Effector CD4-positive, alpha-beta T cell (primary cell): ENCODE data around the gene BPIFB2.
"Not testable (repeated sequence)": the region's sequence is repeated elsewhere in the genome, so short reads cannot be mapped to it uniquely, and the experiment has no call there.

Experiments
- DNase-seq: peaks from one replicate; pipeline ENCODE4 v3.0.0-alpha.2; 2020

BPIFB2 gene

DNA sequence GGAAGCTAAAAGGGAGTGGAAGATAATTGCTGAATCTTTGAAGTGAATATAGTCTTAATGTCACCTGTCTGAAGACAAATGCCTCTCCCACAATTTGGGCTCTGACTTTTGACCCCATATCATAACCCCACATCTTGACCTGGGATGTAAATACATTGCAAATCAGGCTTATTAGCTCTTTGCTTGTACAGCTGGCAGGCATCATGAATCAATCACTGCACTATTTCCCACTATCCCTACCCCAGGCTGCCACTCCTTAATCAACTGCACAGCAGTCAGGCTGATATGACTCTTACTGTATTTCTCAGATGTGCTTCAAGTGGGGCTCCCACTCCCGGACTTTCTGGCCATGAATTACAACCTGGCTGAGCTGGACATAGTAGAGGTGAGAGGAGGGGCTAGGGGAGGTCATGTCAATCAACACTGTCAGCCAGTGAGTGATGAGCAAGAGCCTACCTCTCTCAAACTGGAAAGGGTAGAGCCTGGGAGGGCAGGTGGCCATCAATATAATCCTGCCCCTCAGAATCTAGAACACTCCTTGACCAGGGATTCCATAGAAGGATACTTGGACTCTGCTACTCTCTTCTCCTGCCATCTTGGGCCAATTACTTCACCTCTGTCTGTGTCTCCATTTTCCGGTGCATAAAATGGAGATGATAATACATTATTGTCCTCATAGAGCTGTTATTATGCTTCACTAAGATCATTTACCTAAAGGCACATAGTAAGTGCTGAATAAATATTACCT is 35.7 kb downstream of the BPIFB2 start:
- DNase-seq, result no peak

DNA sequence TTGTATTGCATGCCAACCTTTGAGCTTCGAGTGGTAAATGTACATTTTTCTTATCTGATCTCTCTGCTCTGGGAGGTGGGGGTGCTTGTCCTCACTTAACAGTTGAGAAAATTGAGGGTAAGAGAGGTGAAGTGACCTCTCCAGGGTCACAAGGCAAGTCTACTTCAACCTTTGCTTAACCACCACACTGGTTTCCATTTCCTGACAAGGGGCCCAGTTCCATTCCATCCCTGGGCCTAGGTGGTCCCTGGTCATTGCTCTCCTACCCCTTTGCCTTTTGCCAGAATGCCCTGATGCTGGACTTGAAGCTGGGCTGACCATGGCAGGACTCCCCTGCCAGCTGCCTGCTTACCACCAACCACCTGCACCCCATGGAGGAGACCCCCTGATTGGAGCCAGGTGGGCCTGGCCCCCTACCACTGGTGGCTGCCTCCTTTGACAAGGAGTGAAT is 36.3 kb downstream of the BPIFB2 start:
- no peak for DNase-seq

DNA sequence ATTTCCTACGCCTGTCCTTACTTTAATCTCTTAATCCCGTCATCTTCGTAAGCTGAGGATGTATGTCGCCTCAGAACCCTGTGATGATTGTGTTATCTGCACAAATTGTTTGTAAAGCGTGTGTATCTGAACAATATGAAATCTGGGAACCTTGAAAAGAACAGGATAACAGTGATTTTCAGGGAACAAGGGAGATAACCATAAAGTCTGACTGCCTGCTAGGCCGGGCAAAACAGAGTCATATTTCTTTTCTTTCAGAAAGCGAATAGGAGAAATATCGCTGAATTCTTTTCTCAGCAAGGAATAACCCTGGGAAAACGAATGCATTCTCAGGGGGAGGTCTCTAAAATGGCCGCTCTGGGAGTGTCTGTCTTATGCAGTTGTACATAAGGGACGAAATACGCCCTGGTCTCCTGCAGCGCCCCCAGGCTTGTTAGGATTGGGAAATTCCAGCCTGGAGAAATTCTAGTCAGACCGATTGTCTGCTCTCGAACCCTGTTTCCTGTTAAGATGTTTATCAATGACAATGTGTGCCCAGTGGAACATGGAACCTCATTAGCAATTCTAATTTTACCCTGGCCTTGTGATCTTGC is 37.7 kb downstream of the BPIFB2 start:
- DNase-seq, result not testable (repeated sequence)

DNA sequence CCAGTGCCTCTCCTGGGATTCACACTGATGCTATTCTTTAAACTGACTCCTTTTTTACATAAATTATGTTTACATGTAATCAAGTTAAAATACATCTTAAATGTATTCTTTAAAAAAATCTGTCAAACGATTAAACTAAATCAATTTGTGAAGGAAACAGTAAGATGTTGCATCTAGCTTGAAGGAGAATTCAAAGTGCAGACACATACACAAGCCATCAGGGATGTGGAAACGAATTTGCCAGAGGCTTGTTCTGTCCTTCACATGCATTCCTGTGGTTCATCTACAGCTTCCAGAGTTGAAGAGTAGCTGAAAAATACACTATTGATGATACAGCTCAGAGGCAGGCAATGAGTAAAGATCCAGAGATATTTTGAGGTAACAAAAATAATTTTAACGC is 38.9 kb downstream of the BPIFB2 start:
- DNase-seq, result no peak

DNA sequence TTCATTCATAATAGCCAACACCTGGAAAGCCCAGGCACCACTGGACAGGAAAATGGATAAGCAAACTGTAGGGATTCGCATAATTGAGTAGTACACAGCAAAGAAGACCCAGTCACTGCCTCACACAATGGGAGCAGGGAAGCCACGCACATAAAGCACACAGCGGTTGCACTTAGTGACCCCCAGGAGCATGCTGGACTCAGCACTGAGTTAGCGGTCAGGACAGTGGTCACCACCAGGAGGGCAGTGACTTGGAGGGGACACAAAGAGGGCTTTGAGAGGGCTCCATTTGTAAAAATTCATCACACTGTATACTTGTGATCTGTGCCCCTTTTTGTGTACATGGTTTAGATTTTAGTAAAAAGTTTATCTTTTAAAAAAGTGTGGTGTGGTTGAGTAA is 43.8 kb downstream of the BPIFB2 start:
- DNase-seq, result no peak

DNA sequence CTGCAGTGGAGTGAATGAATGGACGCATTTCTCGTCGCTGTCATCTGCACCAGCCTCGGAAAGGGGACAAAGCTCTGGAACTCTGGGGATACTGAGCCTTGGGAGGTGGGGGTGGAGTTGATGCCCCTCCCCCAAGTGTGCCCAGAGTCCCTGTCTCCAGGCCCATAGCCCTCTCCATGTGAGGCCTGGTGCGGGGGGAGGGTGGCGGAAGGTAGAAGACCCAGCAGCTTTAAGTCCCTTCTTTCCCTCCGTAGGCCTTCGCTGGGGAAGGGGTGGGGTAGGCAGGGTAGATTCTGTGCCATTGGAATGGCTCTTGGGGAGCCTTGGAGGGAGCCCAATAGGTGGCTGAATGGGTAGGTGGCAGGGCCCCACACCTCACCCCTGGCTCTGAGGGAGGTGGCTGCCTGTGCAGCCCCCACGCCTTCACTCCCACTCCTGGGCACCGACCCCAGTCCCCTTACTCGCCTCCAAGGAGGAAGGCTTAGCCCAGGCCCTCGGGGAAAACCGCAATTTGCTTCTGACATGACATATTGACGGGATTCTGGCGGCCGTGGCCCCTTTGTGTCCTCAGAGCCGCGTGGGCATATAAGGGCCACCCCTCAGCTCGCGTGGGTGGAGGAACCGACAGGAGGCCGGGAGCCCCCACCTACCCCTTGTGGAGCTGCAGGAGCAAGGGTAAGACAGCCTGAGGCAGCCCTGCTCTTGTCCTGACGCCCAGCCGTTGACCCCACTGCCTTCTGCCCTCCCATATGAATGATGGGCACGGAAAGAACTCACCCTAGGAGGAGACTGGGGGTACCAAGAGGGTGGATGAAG is 46.0 kb downstream of the BPIFB2 start, which contains the start of gene BPIFB3:
TSS of gene BPIFB3 (plus strand) at position 613 of the 816 bp plus-strand sequence. CDS start 1,533 bp downstream, outside the sequence.
- no peak for DNase-seq

DNA sequence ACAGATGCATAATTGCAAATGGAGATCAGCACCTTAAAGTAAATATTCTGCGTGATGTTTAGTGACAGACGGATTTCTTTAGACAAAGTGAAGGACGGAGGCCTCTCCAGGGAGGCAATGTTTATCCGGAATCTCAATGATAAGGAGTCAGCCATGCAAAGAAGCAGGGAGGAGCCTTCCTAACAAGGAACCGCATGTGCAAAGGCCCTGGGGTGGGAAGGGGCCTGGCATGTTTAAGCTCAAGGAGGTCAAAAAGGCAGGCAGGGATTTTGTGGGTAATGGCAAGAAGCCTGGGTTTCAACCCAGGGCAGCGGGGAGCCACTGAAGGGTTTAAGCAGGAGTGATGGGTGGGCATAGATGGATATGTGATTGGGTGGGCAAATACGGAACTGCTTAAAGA is 46.9 kb downstream of the BPIFB2 start:
- DNase-seq, result no peak

DNA sequence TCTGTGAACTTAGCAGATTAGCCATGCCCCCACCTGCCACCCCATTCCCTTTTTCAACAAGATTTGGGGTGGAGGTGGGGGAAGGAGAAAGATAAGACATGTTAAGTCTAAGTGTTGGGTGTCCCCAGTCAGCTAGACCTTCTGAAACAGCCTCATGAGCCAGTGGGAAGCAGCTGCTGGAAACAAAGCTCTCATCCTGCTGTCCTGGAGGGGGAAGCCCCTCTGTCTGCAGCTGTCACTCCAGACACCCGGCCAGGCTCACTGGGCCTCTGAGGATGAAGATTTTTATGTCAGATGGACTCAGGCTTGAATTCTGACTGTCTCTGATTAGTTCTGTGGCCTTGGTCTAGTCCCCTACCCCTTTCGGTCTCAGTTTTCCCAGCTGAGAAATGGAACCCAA is 47.3 kb downstream of the BPIFB2 start:
- DNase-seq, result no peak

DNA sequence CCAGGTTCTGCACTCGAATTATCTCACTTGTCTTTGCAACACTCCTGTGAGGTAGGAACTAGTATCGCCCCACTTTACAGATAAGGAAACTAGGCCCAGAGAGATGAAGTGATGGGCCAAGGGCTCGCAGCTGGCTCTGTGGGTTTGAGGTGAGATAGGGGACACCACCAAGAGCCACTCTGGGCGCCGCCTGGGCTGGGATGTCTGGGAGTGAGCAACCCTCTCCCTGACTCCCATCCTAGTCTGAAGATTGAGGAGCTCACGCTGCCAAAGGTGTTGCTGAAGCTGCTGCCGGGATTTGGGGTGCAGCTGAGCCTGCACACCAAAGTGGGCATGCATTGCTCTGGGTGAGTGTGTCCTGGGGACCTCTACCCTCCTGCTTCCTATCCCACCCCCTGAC is 51.6 kb downstream of the BPIFB2 start:
- DNase-seq, result no peak

DNA sequence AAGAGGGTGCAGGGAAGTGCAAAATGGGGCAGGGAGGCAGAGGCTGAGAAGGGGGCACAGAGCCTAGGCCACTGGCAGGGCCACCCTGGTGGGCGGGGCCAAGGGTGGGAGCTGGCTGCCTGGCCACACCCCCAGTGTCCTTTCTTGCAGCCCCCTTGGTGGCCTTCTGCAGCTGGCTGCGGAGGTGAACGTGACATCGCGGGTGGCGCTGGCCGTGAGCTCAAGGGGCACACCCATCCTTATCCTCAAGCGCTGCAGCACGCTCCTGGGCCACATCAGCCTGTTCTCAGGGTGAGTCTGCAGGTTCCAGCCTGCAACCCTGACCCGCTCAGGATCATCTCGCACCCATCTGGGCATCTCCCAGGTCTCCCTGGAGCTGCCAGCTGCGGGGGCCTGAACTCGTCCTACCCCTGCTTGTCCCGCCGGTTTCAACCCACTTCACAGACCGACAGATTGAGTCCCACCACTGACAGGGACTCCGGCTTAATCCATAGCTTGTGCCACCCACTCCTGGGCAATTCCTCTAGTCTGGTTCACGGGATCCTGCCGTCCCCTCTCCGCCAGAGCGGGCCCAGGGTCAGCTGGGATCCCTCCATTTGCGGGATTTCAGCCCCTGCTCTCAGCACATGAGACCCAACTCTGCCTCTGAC is 52.4 kb downstream of the BPIFB2 start:
- no peak for DNase-seq

DNA sequence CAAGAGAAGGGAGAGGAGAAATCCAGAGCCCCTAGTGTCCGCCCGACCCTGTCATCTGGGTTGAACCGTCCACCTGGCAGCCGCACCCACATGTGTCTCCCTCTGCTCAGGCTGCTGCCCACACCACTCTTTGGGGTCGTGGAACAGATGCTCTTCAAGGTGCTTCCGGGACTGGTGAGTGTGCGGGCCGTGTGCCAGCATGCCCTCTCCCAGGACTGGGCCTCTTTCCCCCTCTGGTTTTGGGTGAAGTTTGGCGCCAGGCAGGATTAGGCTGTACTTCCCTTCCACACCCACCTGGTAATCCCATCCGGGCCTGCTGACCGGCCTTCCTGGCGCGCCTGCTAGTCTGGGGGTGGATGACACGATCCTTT is 54.1 kb downstream of the BPIFB2 start:
- DNase-seq, result no peak

DNA sequence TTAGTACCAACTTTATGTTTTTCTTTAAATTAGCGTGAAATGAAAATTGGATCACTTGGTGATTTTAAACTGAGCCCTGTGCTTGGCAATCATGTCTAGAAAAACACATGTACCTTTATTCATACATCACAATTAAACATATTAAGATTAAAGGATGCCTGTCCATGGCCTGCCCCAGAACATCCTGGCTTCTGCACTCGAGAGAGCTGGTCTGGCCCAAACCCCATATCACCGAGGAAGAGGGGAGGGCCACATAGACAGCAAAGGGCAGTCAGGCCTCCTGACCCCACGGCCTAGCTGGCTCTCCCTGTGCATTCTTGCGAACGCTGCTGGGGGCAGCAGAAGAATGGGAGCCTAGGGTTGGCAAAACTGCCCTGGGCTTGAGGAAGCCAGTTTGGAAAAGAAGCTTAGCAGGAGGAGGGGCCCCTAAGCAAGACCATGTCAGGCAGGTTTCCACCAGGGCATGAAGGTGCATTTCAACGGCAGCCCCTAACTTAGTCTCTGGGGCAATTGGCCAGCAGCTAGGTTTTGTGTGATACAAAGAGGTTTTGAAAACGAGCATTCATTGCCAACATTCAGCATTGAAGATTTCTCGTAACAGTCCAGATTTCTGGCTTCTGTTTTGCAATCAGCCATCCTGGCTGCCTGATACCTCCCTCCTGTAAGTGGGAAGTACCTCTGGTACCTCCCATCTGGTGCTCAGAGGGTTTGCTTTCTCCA is 54.8 kb downstream of the BPIFB2 start:
- no peak for DNase-seq

DNA sequence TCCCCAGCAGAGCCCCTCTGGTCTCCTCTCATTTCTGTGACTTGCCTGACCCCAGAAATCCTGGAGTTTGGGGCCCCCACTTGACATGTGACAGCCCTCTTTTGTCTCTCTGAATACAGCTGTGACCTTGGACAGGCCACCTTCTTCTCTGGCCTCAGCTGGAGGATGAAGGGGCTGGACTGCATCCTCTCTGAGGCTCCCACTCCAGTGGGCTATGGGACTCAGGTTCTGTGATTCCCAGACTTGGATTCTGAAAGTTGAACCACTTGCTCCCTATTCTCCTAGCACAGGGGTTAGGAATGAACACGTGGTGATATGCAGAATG is 55.3 kb downstream of the BPIFB2 start:
- DNase-seq, result no peak

DNA sequence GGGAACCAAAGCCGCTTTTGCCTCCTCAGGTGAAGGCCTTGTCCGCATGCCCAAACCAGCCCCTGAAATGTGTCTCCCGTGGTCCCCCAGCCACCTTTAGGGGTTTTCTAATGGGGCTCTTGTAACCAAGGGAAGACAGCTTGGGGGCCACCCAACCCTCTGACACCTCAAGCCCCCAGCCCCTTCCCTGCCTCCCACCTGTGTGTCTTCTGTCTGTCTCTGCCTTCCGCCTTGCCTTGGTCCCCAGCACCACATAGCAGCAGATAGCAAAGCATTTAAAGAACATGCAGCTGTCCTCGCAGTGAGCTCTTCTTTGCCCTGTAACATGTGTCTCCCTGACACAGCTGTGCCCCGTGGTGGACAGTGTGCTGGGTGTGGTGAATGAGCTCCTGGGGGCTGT is 55.8 kb downstream of the BPIFB2 start:
- no peak for DNase-seq

DNA sequence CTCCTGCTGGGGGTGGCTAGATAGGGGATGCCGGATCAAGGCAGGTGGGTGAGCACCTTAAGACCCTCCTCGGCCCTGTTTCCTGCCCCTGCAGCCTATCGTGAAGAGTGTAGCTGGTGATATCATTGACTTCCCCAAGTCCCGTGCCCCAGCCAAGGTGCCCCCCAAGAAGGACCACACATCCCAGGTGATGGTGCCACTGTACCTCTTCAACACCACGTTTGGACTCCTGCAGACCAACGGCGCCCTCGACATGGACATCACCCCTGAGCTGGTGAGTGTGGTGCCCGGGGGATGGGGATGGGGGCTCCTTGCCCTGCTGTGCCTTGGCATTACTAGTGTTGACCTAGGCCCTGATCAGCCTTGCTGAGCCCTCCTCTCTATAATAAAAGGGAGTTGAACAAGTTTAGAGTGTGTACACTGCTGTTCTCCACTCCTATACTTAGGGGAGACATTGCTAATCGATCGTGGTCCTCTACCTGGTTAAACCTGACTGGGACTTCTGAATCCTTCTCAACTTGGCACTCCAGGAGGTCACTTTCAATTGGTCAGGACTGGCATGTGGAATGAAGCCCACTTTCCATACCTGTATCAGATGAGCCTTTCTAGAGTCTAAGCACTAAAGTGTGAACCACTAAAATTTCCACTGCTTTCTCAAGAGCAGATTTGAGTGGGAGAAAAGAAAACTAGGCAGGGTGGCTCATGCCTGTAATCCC is 57.2 kb downstream of the BPIFB2 start:
- DNase-seq, result no peak

DNA sequence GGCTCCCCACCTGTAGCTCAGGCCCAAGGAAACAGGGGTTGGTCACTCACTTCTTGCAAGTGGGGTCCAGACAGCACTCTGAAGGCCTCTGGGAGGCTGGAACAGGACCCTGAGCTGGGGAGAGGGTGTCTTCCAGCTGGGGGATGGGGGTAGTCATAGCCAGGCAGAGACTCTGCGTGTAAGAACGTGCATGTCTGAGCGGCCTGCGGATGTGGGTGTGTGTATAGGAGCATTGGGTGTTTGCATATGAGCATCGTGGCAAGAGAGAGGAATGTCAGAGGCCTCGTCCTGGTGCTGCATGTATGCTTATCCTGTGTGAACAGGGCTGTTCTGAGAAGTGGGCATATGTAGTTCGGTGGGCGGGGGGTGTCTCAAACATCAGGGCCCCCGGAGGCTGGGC is 58.3 kb downstream of the BPIFB2 start:
- no peak for DNase-seq

DNA sequence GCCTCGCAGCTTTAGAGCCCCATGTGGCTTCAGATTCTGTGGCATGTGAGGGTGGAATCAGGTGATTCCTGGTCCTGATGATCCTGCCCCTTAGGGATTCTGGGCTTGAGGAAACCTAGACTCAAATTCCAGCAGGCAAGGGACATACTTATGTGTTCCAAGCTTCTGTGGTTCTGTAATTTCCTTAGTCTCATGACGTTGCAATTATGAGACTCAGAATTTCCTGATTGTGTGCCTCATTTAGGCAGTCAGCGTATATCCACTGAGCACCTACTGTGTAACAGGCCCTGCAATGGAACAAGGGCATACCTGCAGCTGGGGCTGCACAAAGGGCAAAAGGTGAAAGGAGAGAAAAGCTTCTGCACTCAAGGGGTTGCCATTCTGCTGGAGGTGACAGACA is 60.3 kb downstream of the BPIFB2 start:
- no peak for DNase-seq

DNA sequence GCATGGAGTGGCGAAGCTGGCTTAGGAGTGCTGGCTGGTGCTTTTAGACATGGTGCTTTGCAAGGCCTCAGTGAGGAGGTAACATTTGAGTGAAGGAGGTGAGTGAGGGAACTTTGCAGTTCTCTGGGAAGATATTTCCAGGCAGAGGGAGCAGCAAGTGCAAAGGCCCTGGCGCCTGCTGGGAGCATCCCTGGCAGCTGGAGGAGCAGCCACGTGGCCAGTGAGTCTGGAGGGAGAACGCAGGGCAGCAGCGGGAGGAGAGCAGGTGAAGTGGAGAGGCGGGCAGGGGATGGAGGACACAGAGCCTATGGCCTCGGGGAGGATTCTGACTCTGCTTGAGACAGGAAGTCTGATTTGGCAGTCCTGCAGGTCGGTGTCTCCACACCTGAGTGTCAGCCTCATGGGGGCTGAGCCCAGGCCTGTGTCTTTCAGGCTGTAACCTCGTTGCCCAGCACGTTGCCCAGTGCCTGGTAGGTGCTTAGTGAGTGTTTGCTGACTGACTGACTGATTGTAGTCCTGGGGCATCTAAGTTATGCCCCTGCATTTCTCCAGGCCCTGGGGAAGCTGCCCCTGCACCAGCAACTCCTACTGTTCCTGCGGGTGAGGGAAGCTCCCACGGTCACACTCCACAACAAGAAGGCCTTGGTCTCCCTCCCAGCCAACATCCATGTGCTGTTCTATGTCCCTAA is 60.9 kb downstream of the BPIFB2 start:
- DNase-seq, result no peak

DNA sequence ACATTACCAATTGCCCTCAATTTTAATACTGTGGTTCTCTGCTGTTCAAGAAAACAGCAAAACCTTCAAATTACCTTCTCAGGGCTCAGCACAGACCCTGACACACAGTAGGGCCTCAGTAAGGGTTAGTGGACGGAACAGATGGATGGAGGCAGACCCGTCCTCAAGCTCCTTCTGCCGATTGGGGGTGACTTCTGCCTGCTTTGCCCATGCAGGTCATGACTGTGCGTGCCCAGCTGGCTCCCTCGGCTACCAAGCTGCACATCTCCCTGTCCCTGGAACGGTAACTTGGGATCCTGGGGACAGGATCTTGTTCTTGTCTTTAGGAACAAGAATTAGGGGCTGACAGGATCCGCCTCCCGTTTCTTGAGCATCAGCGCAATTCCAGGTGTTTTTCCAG is 62.2 kb downstream of the BPIFB2 start:
- no peak for DNase-seq

DNA sequence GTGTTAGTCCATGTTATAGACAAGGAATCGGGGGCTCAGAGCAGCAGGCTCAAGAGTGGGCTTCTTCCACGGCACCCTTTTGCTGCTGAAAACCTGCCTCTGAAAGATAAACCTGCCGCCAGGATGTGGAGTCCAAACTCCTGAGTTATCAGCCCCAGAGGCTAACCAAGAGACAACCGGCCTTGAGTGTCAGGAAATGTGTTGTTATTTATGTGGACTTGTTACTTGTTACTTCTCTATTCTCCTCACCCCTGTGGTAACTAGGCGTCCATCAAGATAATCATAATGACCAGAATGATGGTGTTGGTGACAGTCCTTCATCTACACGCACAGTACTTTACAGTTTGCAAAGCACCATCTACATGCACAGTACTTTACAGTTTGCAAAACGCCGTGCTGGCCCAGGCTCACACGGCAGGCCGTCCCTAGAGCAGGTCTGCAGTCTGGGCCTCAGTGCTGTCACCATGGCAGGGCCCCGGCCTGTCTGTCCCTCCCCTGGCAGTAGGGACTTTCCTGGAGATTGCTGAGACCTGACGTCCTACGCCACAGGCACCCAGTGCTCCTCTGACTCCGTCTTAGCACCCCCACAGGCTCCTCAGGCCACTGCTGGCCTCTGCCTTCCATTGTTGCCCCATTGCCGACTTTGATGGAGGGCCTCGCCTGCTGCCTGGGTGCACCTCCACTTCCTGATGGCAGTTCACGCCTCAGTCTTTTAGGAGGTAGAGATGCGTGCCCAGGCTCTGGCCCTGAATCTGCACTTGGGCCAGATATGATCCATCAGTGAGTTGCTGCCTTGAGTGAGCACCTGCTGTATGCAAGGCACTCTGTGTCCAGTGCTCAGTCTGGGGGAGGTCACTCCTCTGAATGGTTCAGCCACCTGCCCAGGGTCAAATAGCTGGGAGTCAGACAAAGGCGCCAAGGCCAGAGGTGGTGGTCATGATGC is 62.9 kb downstream of the BPIFB2 start:
- no peak for DNase-seq
